Activated CD4-positive, alpha-beta T cell treated with anti-CD3 and anti-CD28 coated beads, Interleukin-2, amount 10 ng/mL, durations not matched to agents 24 days and 14 days (primary cell): Measurements from ENCODE around the gene CHTF18. TPM values are rescaled to one million over a fixed set of nuclear protein-coding genes. Genes with fewer than 3 reads are reported as not detected.
"Not testable (repeated sequence)": the region's sequence is repeated elsewhere in the genome, so short reads cannot be mapped to it uniquely, and the experiment has no call there.

Experiments used
- DNase-seq: peaks from one replicate; pipeline ENCODE4 v3.0.0; 2022
- H3K27ac Mint-ChIP-seq: one replicate; pipeline ENCODE4 v1.8.0; 2022; ENCODE audit warnings: mild to moderate bottlenecking, mixed read lengths
- H3K27me3 Mint-ChIP-seq: one replicate; pipeline ENCODE4 v1.8.0; 2022; ENCODE audit warnings: mixed read lengths
- H3K36me3 Mint-ChIP-seq: one replicate; pipeline ENCODE4 v1.8.0; 2022; ENCODE audit warnings: low read depth, mild to moderate bottlenecking, mixed read lengths
- H3K4me1 Mint-ChIP-seq: one replicate; pipeline ENCODE4 v1.8.0; 2021; ENCODE audit warnings: mixed read lengths
- H3K4me3 Mint-ChIP-seq: one replicate; pipeline ENCODE4 v1.8.0; 2022; ENCODE audit warnings: mild to moderate bottlenecking, moderate library complexity, mixed read lengths
- H3K9me3 Mint-ChIP-seq: one replicate; pipeline ENCODE4 v1.8.0; 2021; ENCODE audit warnings: mixed read lengths
- intact Hi-C: fragments of 100-400 bp; cut with micrococcal nuclease; formaldehyde crosslinking; loops from one replicate; pipeline ENCODE4 v1.15.1; 2023
- total RNA-seq: library from RNA; stranded (reverse); gene quantifications from 2 replicates; pipeline ENCODE4 v1.2.3, GENCODE V29; 2022

Gene CHTF18
- total RNA-seq, 1 donor from 2014 or later, result 147 TPM

DNA sequence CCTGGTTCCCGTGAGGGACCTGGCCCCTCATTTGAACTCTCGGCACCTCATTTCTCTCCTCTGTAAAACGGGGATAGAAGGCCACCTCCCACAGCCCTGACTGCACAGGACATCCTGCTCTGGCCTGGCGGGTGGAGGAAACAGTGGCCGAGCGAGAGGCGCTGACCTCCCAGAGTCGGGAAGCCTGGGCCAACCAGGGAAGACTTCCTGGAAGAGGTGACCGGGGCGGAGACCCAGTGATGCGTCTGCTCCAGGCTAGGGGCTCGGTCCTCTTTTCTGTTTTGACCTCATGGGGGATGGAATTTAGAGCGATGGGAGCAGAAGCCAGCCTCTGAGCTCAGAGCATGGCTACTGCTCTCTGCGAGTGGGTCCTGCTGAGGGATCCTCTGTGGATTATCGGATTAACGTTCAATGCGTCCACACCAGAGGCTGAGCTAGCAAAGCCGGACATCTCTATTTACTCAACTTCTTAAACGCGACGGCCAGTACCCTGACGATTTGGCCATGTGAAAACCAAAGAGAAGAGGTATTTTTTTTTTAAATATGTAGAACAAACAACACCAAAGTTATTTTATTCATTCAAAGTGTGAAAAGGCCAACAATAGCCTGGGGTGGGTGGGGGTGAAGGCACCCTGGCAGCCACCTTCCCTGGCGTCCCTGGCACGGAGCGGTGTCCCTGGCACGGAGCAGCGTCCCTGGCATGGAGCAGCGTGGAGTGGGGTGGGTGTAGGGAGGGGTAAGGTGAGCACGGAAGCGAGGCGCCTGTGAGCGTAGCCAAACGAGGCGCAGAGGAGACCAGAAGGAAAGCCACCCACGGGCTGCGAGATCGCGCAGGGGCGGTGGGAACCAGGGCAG, 37.0 kb upstream of the CHTF18 start:
- H3K27me3 Mint-ChIP-seq, result peaks cover 5% of the 10 kb centered on the region
- H3K9me3 Mint-ChIP-seq, result no peaks in the 10 kb centered on the region
- no peaks in the 10 kb centered on the region for H3K4me1 Mint-ChIP-seq
- DNase-seq, result no peak
- H3K27ac Mint-ChIP-seq, result no peak overlapping the region
- intact Hi-C loops, result no loop called here
- no peaks in the 10 kb centered on the region for H3K36me3 Mint-ChIP-seq
- no peak overlapping the region for H3K4me3 Mint-ChIP-seq

DNA sequence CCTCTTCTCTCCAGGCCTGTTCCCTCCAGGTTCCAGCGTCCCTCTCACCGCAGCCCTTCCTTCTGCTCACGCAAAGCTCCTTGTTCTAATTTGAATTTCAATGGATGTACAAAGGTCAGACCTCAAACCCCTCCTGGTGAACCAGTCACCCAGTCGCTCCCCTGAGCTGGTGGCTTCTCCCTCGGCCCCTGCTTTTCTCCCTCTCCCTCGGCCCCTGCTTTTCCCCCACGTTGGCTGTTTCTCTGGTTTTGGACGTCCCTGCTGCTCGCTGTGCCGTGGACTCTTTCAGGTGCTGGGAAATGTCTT, 36.5 kb upstream of the CHTF18 start:
- intact Hi-C loops, result no loop called here
- H3K4me1 Mint-ChIP-seq, result no peaks in the 10 kb centered on the region
- no peak overlapping the region for H3K27ac Mint-ChIP-seq
- no peak overlapping the region for H3K4me3 Mint-ChIP-seq
- no peaks in the 10 kb centered on the region for H3K36me3 Mint-ChIP-seq
- H3K27me3 Mint-ChIP-seq, result peaks cover 8% of the 10 kb centered on the region
- DNase-seq, result no peak
- H3K9me3 Mint-ChIP-seq, result no peaks in the 10 kb centered on the region

DNA sequence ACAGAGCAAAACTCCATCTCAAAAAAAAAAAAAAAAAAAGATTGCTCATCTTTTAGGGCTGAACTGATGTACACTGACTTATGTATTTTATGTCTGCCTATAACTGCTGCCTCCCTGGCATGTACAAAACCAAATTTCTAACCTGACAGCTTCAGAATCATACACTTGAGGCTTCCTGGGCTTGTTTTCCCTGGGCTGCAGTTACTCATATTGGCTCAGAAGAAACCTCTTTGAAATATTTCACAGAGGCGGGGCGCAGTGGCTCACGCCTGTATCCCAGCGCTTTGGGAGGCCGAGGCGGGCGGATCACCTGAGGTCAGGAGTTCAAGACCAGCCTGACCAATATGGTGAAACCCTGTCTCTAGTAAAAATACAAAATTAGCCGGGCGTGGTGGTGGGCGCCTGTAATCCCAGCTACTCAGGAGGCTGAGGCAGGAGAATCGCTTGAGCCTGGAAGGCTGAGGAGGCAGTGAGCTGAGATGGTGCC, 34.3 kb upstream of the CHTF18 start:
- H3K4me3 Mint-ChIP-seq, H3K27me3 Mint-ChIP-seq, H3K36me3 Mint-ChIP-seq, H3K9me3 Mint-ChIP-seq, H3K27ac Mint-ChIP-seq, H3K4me1 Mint-ChIP-seq, intact Hi-C loops, DNase-seq: not testable (repeated sequence)

DNA sequence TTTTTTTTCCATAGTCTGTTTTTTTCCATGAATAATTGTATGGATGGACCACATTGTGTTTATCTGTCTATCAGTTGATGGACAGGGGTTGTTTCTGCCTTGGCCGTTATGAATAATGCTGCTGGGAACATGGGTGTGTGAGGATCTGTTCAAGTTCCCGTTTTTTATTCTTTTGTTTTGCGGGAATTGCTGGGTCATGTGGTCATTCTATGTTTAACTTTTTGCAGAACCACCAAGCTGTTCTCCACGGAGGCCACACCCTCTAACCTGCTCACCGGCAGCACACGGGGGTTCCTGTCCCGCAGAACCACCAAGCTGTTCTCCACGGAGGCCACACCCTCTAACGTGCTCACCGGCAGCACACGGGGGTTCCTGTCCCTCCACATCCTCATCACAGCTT, 33.8 kb upstream of the CHTF18 start:
- no peaks in the 10 kb centered on the region for H3K4me1 Mint-ChIP-seq
- intact Hi-C loops, result no loop called here
- no peak overlapping the region for H3K4me3 Mint-ChIP-seq
- H3K27me3 Mint-ChIP-seq, result peaks cover 10% of the 10 kb centered on the region
- no peaks in the 10 kb centered on the region for H3K9me3 Mint-ChIP-seq
- no peaks in the 10 kb centered on the region for H3K36me3 Mint-ChIP-seq
- DNase-seq, result no peak
- H3K27ac Mint-ChIP-seq, result no peak overlapping the region

DNA sequence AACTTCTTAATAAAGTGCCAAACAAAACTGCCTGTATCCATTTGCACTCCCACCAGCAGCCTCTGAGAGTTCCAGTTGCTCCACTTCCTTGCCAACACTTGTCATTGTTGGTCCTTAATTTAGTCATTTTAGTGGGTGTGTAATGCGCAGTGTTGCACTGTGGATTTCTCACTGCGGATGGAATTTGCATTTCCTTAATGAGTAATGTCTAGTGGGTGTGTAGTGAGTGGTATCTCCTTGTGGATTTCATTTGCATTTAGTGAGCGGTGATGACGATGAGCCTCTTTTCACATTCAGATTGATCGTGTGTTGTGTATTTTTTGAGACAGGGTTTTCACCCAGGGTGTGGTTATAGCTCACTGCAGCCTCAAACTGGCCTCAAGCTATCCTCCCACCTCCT, 32.0 kb upstream of the CHTF18 start:
- no peaks in the 10 kb centered on the region for H3K4me1 Mint-ChIP-seq
- H3K9me3 Mint-ChIP-seq, result no peaks in the 10 kb centered on the region
- no peak overlapping the region for H3K4me3 Mint-ChIP-seq
- H3K27me3 Mint-ChIP-seq, result peaks cover 10% of the 10 kb centered on the region
- H3K36me3 Mint-ChIP-seq, result no peaks in the 10 kb centered on the region
- DNase-seq, result no peak
- peak overlapping the region; percentile 14 for H3K27ac Mint-ChIP-seq
- intact Hi-C loops, result no loop called here

DNA sequence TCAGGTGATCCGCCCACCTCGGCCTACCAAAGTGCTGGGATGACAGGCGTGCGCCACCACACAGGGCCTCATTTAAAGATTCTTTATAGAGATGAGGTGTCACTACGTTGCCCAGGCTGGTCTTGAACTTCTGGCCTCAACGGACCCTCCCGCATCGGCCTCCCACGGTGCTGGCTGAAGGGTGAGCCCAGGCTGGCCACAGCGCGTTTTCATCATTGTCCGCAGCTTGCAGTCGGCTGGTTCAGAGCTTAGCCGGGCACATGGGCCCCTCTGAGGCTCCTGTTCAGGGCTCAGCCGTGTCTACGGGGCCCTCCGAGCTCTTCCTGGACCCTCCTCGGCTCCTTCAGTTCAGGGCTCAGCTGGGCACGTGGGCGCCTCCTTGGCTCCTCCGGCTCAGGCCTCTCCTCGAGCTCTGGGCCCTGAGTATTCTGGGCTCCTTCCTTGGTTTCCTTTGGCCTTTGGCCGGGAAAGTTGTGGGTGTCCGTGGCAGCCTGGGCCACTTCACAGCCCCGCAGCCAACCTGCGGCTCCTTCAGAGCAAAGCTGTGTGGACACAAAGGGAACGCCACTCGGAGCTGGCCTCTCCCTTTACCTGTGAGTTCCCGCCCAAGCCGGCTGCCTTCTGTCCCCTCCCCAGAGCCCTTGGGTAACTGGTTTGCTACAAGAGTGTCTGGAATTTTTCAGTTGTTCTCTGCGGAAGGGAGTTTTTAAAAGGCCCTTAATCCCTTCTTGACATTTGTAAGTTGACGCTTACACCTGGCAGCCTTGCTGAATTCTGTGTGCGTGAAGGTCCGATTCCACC, 29.1 kb upstream of the CHTF18 start:
- Mint-ChIP-seq H3K27ac (no peak overlapping the region), H3K27me3 (peaks cover 10% of the 10 kb centered on the region), H3K4me3 (no peak overlapping the region), H3K9me3 (no peaks in the 10 kb centered on the region), H3K36me3 (no peaks in the 10 kb centered on the region), H3K4me1 (no peaks in the 10 kb centered on the region)
- intact Hi-C loops, result no loop called here
- no peak for DNase-seq

DNA sequence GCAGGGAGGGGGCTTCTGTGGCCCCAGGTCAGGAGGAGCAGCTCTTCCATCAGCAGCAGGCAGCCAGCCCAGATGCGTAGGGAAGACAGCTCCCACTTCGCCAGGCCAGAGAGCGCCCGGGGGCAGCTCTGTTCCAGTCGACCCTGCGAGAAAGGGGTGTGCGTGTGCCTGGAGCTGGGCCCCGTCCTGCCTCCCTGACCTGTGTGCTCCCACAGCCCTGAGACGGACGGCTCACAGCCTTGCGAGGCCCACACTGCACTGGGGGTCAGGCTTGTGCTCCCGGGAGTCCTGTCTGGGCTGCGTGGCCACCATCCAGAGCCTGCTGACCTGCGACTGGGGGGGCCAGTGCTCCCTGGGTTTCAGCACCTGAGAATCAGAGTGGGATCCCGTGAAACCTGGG, 28.4 kb upstream of the CHTF18 start:
- H3K9me3 Mint-ChIP-seq, result no peaks in the 10 kb centered on the region

DNA sequence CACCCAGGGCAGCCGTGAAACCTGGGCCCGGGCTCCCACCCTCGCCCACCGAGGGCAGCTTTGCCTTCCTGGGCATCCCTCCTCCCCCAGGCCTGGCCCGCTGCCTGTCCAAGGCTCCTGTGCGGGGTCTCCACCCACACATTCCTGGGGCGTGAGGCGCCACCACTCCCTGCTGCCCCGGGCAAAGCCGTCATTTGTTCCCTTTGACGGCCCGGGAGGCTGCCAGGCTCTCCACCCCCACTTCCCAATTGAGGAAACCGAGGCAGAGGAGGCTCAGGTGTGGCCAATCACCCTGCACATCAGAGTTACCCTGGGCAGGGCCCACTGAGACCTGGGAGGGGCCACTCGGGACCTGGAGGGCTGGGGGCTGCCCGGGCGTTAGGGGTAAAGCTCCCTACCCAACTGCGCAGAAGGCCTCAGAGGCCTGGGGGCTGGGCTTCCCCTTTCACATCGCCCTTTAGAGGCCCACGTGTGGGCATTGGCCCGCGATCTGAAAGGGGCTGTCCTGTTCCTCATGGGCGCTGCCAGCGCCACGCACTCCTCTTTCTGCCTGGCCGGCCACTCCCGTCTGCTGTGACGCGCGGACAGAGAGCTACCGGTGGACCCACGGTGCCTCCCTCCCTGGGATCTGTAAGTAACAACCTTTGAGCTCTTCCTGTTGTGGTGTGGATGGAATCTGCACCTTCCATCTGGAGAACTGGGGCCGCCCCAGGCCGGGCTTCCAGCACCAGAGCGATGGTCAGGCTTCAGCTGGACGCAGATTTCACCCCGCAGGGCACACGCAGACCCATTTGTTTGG, 27.7 kb upstream of the CHTF18 start, which contains the start of gene MSLN:
MSLN (plus strand) TSS at position 190 of the 799 bp plus-strand sequence. CDS start 1,947 bp downstream, outside the sequence.
- Mint-ChIP-seq H3K9me3 (no peaks in the 10 kb centered on the region), H3K4me1 (no peaks in the 10 kb centered on the region), H3K36me3 (no peaks in the 10 kb centered on the region), H3K27me3 (peaks cover 7% of the 10 kb centered on the region), H3K27ac (no peak within 1 kb of the TSS), H3K4me3 (no peak within 1 kb of the TSS)
- no peak for DNase-seq
- intact Hi-C loops, result no loop called here

More for the DNA sequence above, 28.4 kb upstream of the CHTF18 start:
- Mint-ChIP-seq H3K4me1 (no peaks in the 10 kb centered on the region), H3K27me3 (peaks cover 8% of the 10 kb centered on the region), H3K27ac (no peak overlapping the region), H3K36me3 (no peaks in the 10 kb centered on the region), H3K4me3 (no peak overlapping the region)
- intact Hi-C loops, result no loop called here
- DNase-seq, result no peak

DNA sequence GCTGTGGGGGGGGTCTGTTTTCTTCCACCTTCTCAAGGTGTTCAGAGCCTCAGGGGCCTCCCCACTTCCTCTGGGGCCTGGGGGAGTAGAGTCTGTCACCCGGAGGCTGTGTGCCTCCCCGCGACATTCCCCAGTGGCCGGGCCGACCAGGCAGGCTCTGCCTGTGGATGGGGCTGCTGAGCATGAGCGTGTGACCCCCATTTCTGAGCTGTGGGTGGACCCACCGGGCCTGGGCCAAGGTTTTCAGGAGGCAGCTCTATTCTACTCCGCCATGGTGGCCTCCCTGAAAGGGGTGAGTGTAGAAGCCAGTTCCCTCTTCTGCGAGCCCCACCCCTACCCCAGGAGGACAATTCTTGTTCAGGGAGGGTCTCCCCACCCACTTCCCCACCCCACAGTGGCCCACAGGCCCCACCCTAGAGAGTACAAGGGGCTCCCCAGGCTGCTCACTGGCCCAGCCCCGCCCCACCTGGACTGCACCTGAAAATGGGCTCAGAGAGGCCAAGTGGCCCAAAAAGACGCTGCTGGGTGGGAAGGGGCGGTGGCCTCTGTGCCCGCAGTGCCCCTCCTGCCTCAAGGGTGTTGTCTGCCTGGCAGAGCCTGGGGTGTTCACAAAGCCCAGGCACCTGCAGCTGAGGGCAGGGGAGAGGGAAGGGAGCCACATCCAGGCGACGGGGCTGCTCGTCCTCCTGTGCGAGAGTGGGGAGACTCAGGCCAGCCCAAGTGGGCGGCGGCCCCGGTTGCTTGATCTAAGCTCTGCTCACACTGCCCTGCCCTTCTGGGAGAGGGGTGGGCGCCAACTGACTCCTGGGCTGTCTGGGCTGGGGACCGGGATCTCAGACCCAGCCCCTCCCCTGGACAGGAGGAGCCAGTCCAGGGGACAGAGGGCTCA, 26.6 kb upstream of the CHTF18 start:
- H3K4me3 Mint-ChIP-seq, result no peak overlapping the region
- no peaks in the 10 kb centered on the region for H3K9me3 Mint-ChIP-seq
- H3K4me1 Mint-ChIP-seq, result no peaks in the 10 kb centered on the region
- no peak overlapping the region for H3K27ac Mint-ChIP-seq
- no peaks in the 10 kb centered on the region for H3K36me3 Mint-ChIP-seq
- DNase-seq, result no peak
- intact Hi-C loops, result no loop called here
- peaks cover 2% of the 10 kb centered on the region for H3K27me3 Mint-ChIP-seq

DNA sequence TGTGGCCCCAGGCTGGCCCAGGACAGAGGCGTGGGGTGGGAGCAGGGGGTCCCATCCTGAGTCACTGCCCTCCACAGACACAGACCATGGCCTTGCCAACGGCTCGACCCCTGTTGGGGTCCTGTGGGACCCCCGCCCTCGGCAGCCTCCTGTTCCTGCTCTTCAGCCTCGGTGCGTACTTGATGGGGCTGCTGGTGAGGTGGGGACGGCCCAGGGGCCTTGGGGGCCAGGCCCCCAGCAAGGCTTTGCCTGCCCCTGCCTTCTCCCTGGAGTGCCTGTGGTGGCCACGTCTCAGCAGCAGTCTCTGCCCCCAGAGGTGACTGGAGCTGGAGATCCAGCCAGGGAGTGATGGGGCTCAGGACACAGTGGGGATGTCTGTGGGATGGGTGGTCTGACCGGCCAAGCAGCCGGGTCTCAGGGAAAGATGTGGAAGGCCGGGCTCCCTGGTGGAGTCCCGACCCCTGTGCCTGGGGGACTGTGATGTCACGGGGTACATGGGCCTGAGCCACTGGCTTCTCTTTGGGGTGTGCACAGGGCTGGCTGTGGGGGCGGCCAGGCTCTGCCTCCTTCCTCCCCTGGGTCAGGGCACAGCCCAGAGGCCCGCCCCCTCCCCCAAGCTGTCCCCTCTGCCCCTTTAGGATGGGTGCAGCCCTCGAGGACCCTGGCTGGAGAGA, 25.7 kb upstream of the CHTF18 start:
- H3K4me3 Mint-ChIP-seq, result no peak overlapping the region
- DNase-seq, result no peak
- no peaks in the 10 kb centered on the region for H3K27me3 Mint-ChIP-seq
- no peaks in the 10 kb centered on the region for H3K36me3 Mint-ChIP-seq
- H3K9me3 Mint-ChIP-seq, result no peaks in the 10 kb centered on the region
- no peak overlapping the region for H3K27ac Mint-ChIP-seq
- intact Hi-C loops, result no loop called here
- H3K4me1 Mint-ChIP-seq, result no peaks in the 10 kb centered on the region

DNA sequence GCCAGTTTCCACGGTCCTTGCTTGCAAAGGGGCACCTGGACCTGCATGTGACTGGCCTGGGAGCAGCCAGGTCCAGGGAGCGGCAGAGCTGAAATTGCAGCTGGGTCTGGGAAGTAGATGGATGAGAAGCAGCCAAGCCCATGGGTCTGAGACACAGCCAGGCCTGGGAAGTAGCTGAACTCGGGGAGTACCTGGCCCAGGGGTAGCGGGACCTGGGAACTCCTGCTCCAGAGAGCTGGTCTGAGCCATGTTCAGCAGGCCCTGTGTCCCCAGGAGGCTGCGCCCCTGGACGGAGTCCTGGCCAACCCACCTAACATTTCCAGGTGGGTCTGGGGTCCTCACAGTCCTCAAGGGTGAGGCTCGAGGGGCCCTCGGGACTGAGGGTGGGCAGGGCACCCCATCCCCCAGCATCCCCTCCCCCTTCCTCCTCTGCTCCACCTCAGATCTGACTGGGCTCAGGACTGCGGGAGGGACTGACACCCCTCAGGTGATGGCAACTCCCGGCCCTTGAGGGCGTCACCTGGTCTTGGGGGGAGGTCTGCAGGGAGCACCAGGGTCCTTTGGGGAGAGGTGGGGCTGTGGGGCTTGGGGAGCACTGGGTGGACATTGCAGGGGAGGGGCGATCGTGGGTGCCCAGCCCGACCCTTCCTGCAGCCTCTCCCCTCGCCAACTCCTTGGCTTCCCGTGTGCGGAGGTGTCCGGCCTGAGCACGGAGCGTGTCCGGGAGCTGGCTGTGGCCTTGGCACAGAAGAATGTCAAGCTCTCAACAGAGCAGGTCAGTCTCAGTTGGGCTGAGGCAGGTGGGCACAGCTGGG, 24.8 kb upstream of the CHTF18 start:
- Mint-ChIP-seq H3K27me3 (no peaks in the 10 kb centered on the region), H3K4me1 (no peaks in the 10 kb centered on the region), H3K27ac (no peak overlapping the region), H3K9me3 (no peaks in the 10 kb centered on the region), H3K4me3 (no peak overlapping the region), H3K36me3 (no peaks in the 10 kb centered on the region)
- intact Hi-C loops, result no loop called here
- DNase-seq, result no peak

DNA sequence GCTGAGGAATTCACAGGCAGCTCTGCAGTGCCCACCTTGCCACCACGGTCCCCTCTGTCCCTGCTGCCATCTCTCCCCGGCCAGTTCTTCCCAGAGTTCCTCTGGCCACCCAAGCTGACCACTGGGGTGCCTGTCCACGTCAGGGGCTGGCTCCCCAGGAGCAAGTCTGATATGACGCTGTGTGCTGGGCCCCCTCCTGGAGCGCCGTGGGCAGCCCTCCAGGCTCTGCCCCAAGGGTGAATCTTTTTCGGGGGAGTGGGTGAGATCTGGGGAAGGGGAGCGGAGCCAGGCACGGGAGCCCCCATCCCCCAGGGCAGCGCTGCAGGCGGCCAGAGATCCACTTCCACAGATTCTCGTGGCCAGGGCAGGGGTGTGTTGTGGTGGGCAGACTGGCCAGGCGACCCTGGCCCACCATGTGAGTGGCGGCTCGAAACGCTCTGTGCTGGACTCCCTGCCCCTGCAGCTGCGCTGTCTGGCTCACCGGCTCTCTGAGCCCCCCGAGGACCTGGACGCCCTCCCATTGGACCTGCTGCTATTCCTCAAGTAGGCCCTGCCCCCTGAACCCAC, 24.2 kb upstream of the CHTF18 start:
- H3K27me3 Mint-ChIP-seq, result no peaks in the 10 kb centered on the region
- no peaks in the 10 kb centered on the region for H3K9me3 Mint-ChIP-seq
- H3K4me3 Mint-ChIP-seq, result no peak overlapping the region
- intact Hi-C loops, result no loop called here
- H3K4me1 Mint-ChIP-seq, result no peaks in the 10 kb centered on the region
- no peaks in the 10 kb centered on the region for H3K36me3 Mint-ChIP-seq
- DNase-seq, result no peak
- no peak overlapping the region for H3K27ac Mint-ChIP-seq
